ENCODE data around the gene SEMA3F. TPM values are rescaled to one million over a fixed set of nuclear protein-coding genes. Genes with fewer than 3 reads are reported as not detected.
A peak's percentile ranks its signal among the peaks of the same experiment; 100 is the strongest.

The SEMA3F gene
- total RNA-seq, 5 donors from 2014 or later (not counting 1 experiment from before 2014, with no cell fraction given), result 0.32 to 0.46 (median 0.36) TPM; not detected in 1

GRCh38 chr3:50173685-50174516 lies 18.8 kb downstream of the SEMA3F start:
- no peaks in the 10 kb centered on the region for H3K9me3 Mint-ChIP-seq
- 75% methylated on average over 24 of the region's 29 CpGs for WGBS (ENCODE audit: insufficient coverage)
- H3K27me3 ChIP-seq (replicated peaks in 1 of 2; ENCODE audit: control insufficient read depth in 2 of 2, extremely low read depth in 1 of 2, insufficient read depth in 2 of 2, low read length in 1 of 2), result peaks cover 0 to 39% of the 10 kb centered on the region in 2 experiments
- no peak overlapping the region for H3K27ac ChIP-seq (ENCODE audit: low read length)
- H3K27me3 Mint-ChIP-seq, result no peaks in the 10 kb centered on the region
- POLR2A ChIA-PET, result no interaction called here
- H3K27ac Mint-ChIP-seq, result peak overlapping the region in 1 of 2 donors; percentile 61
- no peak overlapping the region for H3K4me3 ChIP-seq (ENCODE audit: control insufficient read depth in 1 of 2, extremely low read depth in 1 of 2, low read length in 1 of 2)
- no peaks in the 10 kb centered on the region for H3K36me3 Mint-ChIP-seq
- DNase-seq, result no peak
- H3K4me1 Mint-ChIP-seq, result peaks cover 0 to 5% (median 3%) of the 10 kb centered on the region in 3 donors
- CTCF ChIA-PET, result no interaction called here
- no peak overlapping the region for H3K4me3 Mint-ChIP-seq
- no peaks in the 10 kb centered on the region for H3K36me3 ChIP-seq (ENCODE audit: control insufficient read depth in 2 of 2, extremely low read depth in 1 of 2, insufficient read depth in 1 of 2, low read length in 1 of 2)
- H3K4me1 ChIP-seq (ENCODE audit: control insufficient read depth in 1 of 2, extremely low read depth in 1 of 2, insufficient read depth in 2 of 2, low read length in 2 of 2), result peaks cover 0 to 2% of the 10 kb centered on the region in 2 experiments
- ATAC-seq (replicated peaks in 1 of 4), result no peak
- H3K9me3 ChIP-seq, result no peaks in the 10 kb centered on the region

- no peaks in the 10 kb centered on the region for H3K9me3 ChIP-seq
- H3K27ac ChIP-seq (ENCODE audit: low read length), result no peak overlapping the region
- Mint-ChIP-seq H3K4me3 (no peak overlapping the region), H3K9me3 (no peaks in the 10 kb centered on the region), H3K4me1 (peaks cover 0 to 5% (median 3%) of the 10 kb centered on the region in 3 donors), H3K27ac (no peak overlapping the region), H3K27me3 (no peaks in the 10 kb centered on the region), H3K36me3 (no peaks in the 10 kb centered on the region)
- H3K27me3 ChIP-seq (replicated peaks in 1 of 2; ENCODE audit: control insufficient read depth in 2 of 2, extremely low read depth in 1 of 2, insufficient read depth in 2 of 2, low read length in 1 of 2), result peaks cover 0 to 33% of the 10 kb centered on the region in 2 experiments
- ChIA-PET CTCF (no interaction called here), POLR2A (no interaction called here)
- ATAC-seq (replicated peaks in 1 of 4) (no peak), DNase-seq (no peak)
- peaks cover 0 to 2% of the 10 kb centered on the region in 2 experiments for H3K4me1 ChIP-seq (ENCODE audit: control insufficient read depth in 1 of 2, extremely low read depth in 1 of 2, insufficient read depth in 2 of 2, low read length in 2 of 2)
- WGBS (ENCODE audit: insufficient coverage), result 81% methylated on average over 6 of the region's 7 CpGs
- H3K36me3 ChIP-seq (ENCODE audit: control insufficient read depth in 2 of 2, extremely low read depth in 1 of 2, insufficient read depth in 1 of 2, low read length in 1 of 2), result no peaks in the 10 kb centered on the region
- no peak overlapping the region for H3K4me3 ChIP-seq (ENCODE audit: control insufficient read depth in 1 of 2, extremely low read depth in 1 of 2, low read length in 1 of 2)
These were observed 19.4 kb downstream of the SEMA3F start for GRCh38 chr3:50174517-50174895.

GRCh38 chr3:50174947-50175524 lies 19.9 kb downstream of the SEMA3F start:
- Mint-ChIP-seq H3K4me1 (peaks cover 0 to 5% (median 3%) of the 10 kb centered on the region in 3 donors), H3K36me3 (no peaks in the 10 kb centered on the region), H3K9me3 (no peaks in the 10 kb centered on the region), H3K27me3 (no peaks in the 10 kb centered on the region), H3K4me3 (no peak overlapping the region), H3K27ac (no peak overlapping the region)
- Histone ChIP-seq H3K27me3 (replicated peaks in 1 of 2; ENCODE audit: control insufficient read depth in 2 of 2, extremely low read depth in 1 of 2, insufficient read depth in 2 of 2, low read length in 1 of 2) (peaks cover 0 to 31% of the 10 kb centered on the region in 2 experiments), H3K4me3 (ENCODE audit: control insufficient read depth in 1 of 2, extremely low read depth in 1 of 2, low read length in 1 of 2) (no peak overlapping the region), H3K27ac (ENCODE audit: low read length) (no peak overlapping the region), H3K36me3 (ENCODE audit: control insufficient read depth in 2 of 2, extremely low read depth in 1 of 2, insufficient read depth in 1 of 2, low read length in 1 of 2) (no peaks in the 10 kb centered on the region), H3K4me1 (ENCODE audit: control insufficient read depth in 1 of 2, extremely low read depth in 1 of 2, insufficient read depth in 2 of 2, low read length in 2 of 2) (peaks cover 0 to 2% of the 10 kb centered on the region in 2 experiments), H3K9me3 (no peaks in the 10 kb centered on the region)
- WGBS (ENCODE audit: insufficient coverage), result 89% methylated on average over 14 of the region's 17 CpGs
- ChIA-PET POLR2A (no interaction called here), CTCF (no interaction called here)
- no peak for ATAC-seq (replicated peaks in 1 of 4)
- DNase-seq, result no peak

DNA sequence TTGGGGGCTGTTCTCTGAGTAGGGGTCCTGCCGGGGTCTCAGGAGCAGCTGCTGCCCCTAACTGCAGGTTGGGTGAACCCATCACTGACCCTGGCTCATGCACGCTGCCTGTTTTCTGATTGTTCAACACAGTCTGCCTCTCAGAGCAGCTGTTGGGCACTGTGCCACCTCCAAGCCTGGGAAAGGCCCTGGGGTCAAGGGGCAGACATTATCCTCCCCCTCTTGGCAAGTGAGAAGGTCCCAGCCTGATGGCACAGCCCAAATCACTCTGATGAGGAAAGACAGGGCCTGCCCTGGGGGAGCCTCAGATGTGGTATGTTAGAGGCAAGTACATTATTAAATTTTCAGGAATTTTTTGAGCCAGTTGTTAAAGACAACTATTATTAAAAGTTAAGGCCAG lies 22.2 kb downstream of the SEMA3F start:
- 94% methylated on average over 2 of the region's 2 CpGs for WGBS (ENCODE audit: insufficient coverage)
- POLR2A ChIA-PET, result no interaction called here
- no peak overlapping the region for H3K27ac Mint-ChIP-seq

DNA sequence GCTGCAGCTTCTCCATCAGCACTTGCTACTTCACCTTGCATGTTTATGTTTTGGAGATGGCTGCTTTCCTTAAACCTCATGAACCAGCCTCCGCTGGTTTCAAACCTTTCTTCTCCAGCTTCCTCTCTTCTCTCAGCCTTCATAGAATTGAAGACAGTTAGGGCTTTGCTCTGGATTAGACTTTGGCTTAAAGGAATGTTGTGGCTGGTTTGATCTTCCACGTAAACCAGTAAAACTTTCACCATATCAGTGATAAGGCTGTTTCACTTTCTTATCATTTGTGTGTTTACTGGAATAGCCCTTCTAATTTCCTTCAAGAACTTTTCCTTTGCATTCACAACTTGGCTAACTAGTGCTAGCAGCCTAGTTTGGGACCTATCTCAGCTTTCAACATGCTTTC lies 24.6 kb downstream of the SEMA3F start:
- 60% methylated on average over 1 of the region's 2 CpGs for WGBS (ENCODE audit: insufficient coverage)
- Histone ChIP-seq H3K27me3 (replicated peaks in 1 of 2; ENCODE audit: control insufficient read depth in 2 of 2, extremely low read depth in 1 of 2, insufficient read depth in 2 of 2, low read length in 1 of 2) (peaks cover 0 to 29% of the 10 kb centered on the region in 2 experiments), H3K9me3 (no peaks in the 10 kb centered on the region), H3K4me1 (ENCODE audit: control insufficient read depth in 1 of 2, extremely low read depth in 1 of 2, insufficient read depth in 2 of 2, low read length in 2 of 2) (no peaks in the 10 kb centered on the region), H3K27ac (ENCODE audit: low read length) (no peak overlapping the region), H3K4me3 (ENCODE audit: control insufficient read depth in 1 of 2, extremely low read depth in 1 of 2, low read length in 1 of 2) (no peak overlapping the region), H3K36me3 (ENCODE audit: control insufficient read depth in 2 of 2, extremely low read depth in 1 of 2, insufficient read depth in 1 of 2, low read length in 1 of 2) (no peaks in the 10 kb centered on the region)
- Mint-ChIP-seq H3K36me3 (no peaks in the 10 kb centered on the region), H3K27ac (no peak overlapping the region), H3K4me3 (no peak overlapping the region), H3K4me1 (no peaks in the 10 kb centered on the region), H3K27me3 (no peaks in the 10 kb centered on the region), H3K9me3 (no peaks in the 10 kb centered on the region)
- ChIA-PET CTCF (interaction anchor here in 1 of 2 donors (0.6 kb wide), 1 partner anchor 74 kb away, joined by 4 read pairs; no protein-coding TSS in a partner anchor), POLR2A (no interaction called here)
- ATAC-seq (replicated peaks in 1 of 4) (no peak), DNase-seq (no peak)

More for the DNA sequence above, 22.2 kb downstream of the SEMA3F start:
- Histone ChIP-seq H3K36me3 (ENCODE audit: control insufficient read depth in 2 of 2, extremely low read depth in 1 of 2, insufficient read depth in 1 of 2, low read length in 1 of 2) (no peaks in the 10 kb centered on the region), H3K9me3 (no peaks in the 10 kb centered on the region), H3K4me3 (ENCODE audit: control insufficient read depth in 1 of 2, extremely low read depth in 1 of 2, low read length in 1 of 2) (no peak overlapping the region), H3K27me3 (replicated peaks in 1 of 2; ENCODE audit: control insufficient read depth in 2 of 2, extremely low read depth in 1 of 2, insufficient read depth in 2 of 2, low read length in 1 of 2) (peaks cover 0 to 16% of the 10 kb centered on the region in 2 experiments), H3K27ac (ENCODE audit: low read length) (no peak overlapping the region), H3K4me1 (ENCODE audit: control insufficient read depth in 1 of 2, extremely low read depth in 1 of 2, insufficient read depth in 2 of 2, low read length in 2 of 2) (peaks cover 0 to 2% of the 10 kb centered on the region in 2 experiments)
- Mint-ChIP-seq H3K9me3 (no peaks in the 10 kb centered on the region), H3K36me3 (no peaks in the 10 kb centered on the region), H3K4me1 (peaks cover 0 to 5% (median 3%) of the 10 kb centered on the region in 3 donors), H3K27me3 (no peaks in the 10 kb centered on the region), H3K4me3 (no peak overlapping the region)
- CTCF ChIA-PET, result no interaction called here
- no peak for DNase-seq
- ATAC-seq (replicated peaks in 1 of 4), result no peak

- Mint-ChIP-seq H3K27me3 (no peaks in the 10 kb centered on the region), H3K27ac (no peak overlapping the region), H3K4me3 (no peak overlapping the region), H3K4me1 (no peaks in the 10 kb centered on the region), H3K36me3 (no peaks in the 10 kb centered on the region), H3K9me3 (no peaks in the 10 kb centered on the region)
- 86% methylated on average over 5 of the region's 5 CpGs for WGBS (ENCODE audit: insufficient coverage)
- H3K27me3 ChIP-seq (replicated peaks in 1 of 2; ENCODE audit: control insufficient read depth in 2 of 2, extremely low read depth in 1 of 2, insufficient read depth in 2 of 2, low read length in 1 of 2), result peaks cover 0 to 39% of the 10 kb centered on the region in 2 experiments
- no peaks in the 10 kb centered on the region for H3K36me3 ChIP-seq (ENCODE audit: control insufficient read depth in 2 of 2, extremely low read depth in 1 of 2, insufficient read depth in 1 of 2, low read length in 1 of 2)
- H3K4me3 ChIP-seq (ENCODE audit: control insufficient read depth in 1 of 2, extremely low read depth in 1 of 2, low read length in 1 of 2), result no peak overlapping the region
- ATAC-seq (replicated peaks in 1 of 4), result no peak
- no peak for DNase-seq
- no peaks in the 10 kb centered on the region for H3K4me1 ChIP-seq (ENCODE audit: control insufficient read depth in 1 of 2, extremely low read depth in 1 of 2, insufficient read depth in 2 of 2, low read length in 2 of 2)
- ChIA-PET POLR2A (no interaction called here), CTCF (interaction anchor here in 1 of 2 donors (0.7 kb wide), 1 partner anchor 799 kb away, joined by 3 read pairs; no protein-coding TSS in a partner anchor)
- H3K9me3 ChIP-seq, result no peaks in the 10 kb centered on the region
- H3K27ac ChIP-seq (ENCODE audit: low read length), result no peak overlapping the region
These were observed 26.9 kb downstream of the SEMA3F start for GRCh38 chr3:50181985-50182384.
